Tibial nerve (tissue), 4 donors: ENCODE measurements around the gene TBC1D22A. TPM values are rescaled to one million over a fixed set of nuclear protein-coding genes. Genes with fewer than 3 reads are reported as not detected.

Source experiments
- DNase-seq, 2 donors: peaks; one replicate each; pipeline ENCODE4 v3.0.0-alpha.2; 2019; ENCODE audit warnings: low spot score in 2 of 2
- H3K27ac ChIP-seq, 4 donors: fragments of 200-600 bp; sonication (generic) in 3 of 4; one replicate each; pipeline ENCODE4 v1.5.1; 2017 to 2019; ENCODE audit warnings: mild to moderate bottlenecking in 1 of 4
- H3K27me3 ChIP-seq, 2 donors: fragments of 200-600 bp; sonication (generic) in 1 of 2; one replicate each; pipeline versions ENCODE4 v1.5.1 to v1.6.0; 2017 to 2019
- H3K36me3 ChIP-seq, 3 donors: fragments of 200-600 bp; sonication (generic); one replicate each; pipeline ENCODE4 v1.5.1; 2018 to 2019
- H3K4me1 ChIP-seq, 4 donors: fragments of 200-600 bp; sonication (generic) in 3 of 4; one replicate each; pipeline ENCODE4 v1.5.1; 2017 to 2019
- H3K4me3 ChIP-seq, 4 donors: fragments of 200-600 bp; sonication (generic) in 3 of 4; one replicate each; pipeline ENCODE4 v1.5.1; 2017 to 2019; ENCODE audit warnings: mild to moderate bottlenecking in 1 of 4, moderate library complexity in 1 of 4
- H3K9me3 ChIP-seq, 4 donors: fragments of 200-600 bp; sonication (generic) in 3 of 4; one replicate each; pipeline ENCODE4 v1.5.1; 2017 to 2019
- EP300 ChIP-seq, 2 donors: sonication (generic); formaldehyde crosslinking; IDR thresholded peaks; one replicate each; pipeline ENCODE4 v1.6.1; 2017; ENCODE audit warnings: antibody characterized with exemption in 2 of 2, mild to moderate bottlenecking in 1 of 2
- POLR2A ChIP-seq, 2 donors: fragments of 450-650 bp; IDR thresholded peaks; one replicate each; pipeline ENCODE4 v1.6.1; 2017; ENCODE audit warnings: antibody characterized with exemption in 2 of 2, mild to moderate bottlenecking in 2 of 2, moderate library complexity in 2 of 2
- WGBS, 2 donors: methylation state at CpG; one replicate each; pipeline ENCODE4 v1.1.5; 2018; 5-methylcytosine and 5-hydroxymethylcytosine counted together
- total RNA-seq, 4 donors: library from RNA; depleted of rRNA; stranded (reverse); fragments of >200 nt; gene quantifications; one replicate each; pipeline ENCODE4 v1.1.0, GENCODE V29; 2016
- TF ChIP-seq, protein P1 (sequence below), 5 experiments: fragments of 200-600 bp in 3 of 5; fragments of 450-650 bp in 2 of 5; sonication (generic) in 3 of 5; IDR thresholded peaks; one replicate each; pipeline ENCODE4 v1.5.1; 2016 to 2019; ENCODE audit warnings: antibody characterized with exemption in 5 of 5, mild to moderate bottlenecking in 3 of 5, moderate library complexity in 2 of 5

The TBC1D22A gene
- total RNA-seq, 4 donors from 2014 or later = 27.3 to 35.4 (median 29.3) TPM

- H3K4me3 ChIP-seq = no peak overlapping the region
- H3K9me3 ChIP-seq = peaks cover 0 to 34% (median 0%) of the 10 kb centered on the region in 4 donors
- H3K27me3 ChIP-seq = no peaks in the 10 kb centered on the region
- H3K4me1 ChIP-seq = no peaks in the 10 kb centered on the region
- H3K36me3 ChIP-seq = peaks cover 0 to 29% (median 0%) of the 10 kb centered on the region in 3 donors
- DNase-seq = no peak
- TF ChIP-seq, protein P1, sequence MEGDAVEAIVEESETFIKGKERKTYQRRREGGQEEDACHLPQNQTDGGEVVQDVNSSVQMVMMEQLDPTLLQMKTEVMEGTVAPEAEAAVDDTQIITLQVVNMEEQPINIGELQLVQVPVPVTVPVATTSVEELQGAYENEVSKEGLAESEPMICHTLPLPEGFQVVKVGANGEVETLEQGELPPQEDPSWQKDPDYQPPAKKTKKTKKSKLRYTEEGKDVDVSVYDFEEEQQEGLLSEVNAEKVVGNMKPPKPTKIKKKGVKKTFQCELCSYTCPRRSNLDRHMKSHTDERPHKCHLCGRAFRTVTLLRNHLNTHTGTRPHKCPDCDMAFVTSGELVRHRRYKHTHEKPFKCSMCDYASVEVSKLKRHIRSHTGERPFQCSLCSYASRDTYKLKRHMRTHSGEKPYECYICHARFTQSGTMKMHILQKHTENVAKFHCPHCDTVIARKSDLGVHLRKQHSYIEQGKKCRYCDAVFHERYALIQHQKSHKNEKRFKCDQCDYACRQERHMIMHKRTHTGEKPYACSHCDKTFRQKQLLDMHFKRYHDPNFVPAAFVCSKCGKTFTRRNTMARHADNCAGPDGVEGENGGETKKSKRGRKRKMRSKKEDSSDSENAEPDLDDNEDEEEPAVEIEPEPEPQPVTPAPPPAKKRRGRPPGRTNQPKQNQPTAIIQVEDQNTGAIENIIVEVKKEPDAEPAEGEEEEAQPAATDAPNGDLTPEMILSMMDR (IDR thresholded peaks at IDR 0.05) = no peak
- TF ChIP-seq EP300 (IDR thresholded peaks at IDR 0.05) (no peak), POLR2A (IDR thresholded peaks at IDR 0.05) (no peak)
- WGBS, 2 donors = 90 to 93% methylated on average over 4 to 7 of the region's 7 CpGs
- no peak overlapping the region for H3K27ac ChIP-seq
Observed at GRCh38 chr22:47072642-47072967, 310.2 kb downstream of the TBC1D22A start.

DNA sequence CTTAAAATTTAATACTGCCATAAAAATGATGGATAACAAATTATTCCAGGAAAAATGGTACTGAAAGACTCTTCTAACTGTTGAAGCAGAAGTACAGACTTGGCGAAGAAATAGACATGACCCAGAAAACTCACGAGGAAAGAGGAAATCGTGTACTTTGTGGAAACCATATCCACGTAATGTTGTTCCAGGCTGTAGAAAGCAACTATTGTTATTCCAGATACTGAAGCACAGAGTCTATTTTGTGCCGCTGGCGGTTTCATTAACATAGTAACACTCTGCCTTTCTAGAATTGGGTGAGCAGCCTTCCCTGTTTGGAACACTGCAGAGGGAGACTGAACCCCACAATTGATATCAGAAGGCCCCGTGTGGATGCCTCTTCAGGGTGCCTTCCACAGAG lies 310.6 kb downstream of the TBC1D22A start:
- no peaks in the 10 kb centered on the region for H3K27me3 ChIP-seq
- no peaks in the 10 kb centered on the region for H3K4me1 ChIP-seq
- WGBS, 2 donors = 60 to 65% methylated on average over 7 of the region's 7 CpGs
- no peak for DNase-seq
- peaks cover 0 to 27% (median 0%) of the 10 kb centered on the region in 3 donors for H3K36me3 ChIP-seq
- H3K27ac ChIP-seq = no peak overlapping the region
- no peak for TF ChIP-seq EP300 (IDR thresholded peaks at IDR 0.05)
- TF ChIP-seq, protein P1 (IDR thresholded peaks at IDR 0.05) = no peak
- TF ChIP-seq POLR2A (IDR thresholded peaks at IDR 0.05) = no peak
- no peak overlapping the region for H3K4me3 ChIP-seq
- H3K9me3 ChIP-seq = peaks cover 0 to 37% (median 0%) of the 10 kb centered on the region in 4 donors

DNA sequence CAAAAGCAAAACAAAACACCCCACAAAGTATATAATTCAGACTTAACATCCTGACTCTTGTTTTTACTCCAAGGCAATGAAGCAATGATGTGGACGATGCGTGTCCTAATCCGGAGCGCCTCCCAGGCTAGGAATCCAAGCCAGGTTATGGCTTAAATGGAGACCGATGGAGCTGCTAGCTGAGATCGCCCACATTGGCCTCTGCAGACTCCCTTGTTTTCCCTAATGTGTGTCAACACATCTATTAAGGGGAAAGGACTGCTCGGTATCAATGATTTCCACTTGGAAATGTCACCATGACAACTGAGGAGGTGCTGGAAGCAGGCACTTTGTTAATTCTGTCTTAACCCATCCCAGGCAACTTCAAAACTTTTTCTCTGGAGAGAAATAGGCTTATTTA lies 311.7 kb downstream of the TBC1D22A start:
- Histone ChIP-seq H3K4me1 (no peaks in the 10 kb centered on the region), H3K9me3 (peaks cover 0 to 45% (median 0%) of the 10 kb centered on the region in 4 donors), H3K4me3 (no peak overlapping the region), H3K36me3 (peaks cover 0 to 29% (median 0%) of the 10 kb centered on the region in 3 donors), H3K27ac (no peak overlapping the region), H3K27me3 (no peaks in the 10 kb centered on the region)
- DNase-seq = no peak
- TF ChIP-seq POLR2A (IDR thresholded peaks at IDR 0.05) (no peak), EP300 (IDR thresholded peaks at IDR 0.05) (no peak)
- TF ChIP-seq, protein P1 (IDR thresholded peaks at IDR 0.05) = no peak
- 86 to 89% methylated on average over 7 of the region's 7 CpGs for WGBS, 2 donors

DNA sequence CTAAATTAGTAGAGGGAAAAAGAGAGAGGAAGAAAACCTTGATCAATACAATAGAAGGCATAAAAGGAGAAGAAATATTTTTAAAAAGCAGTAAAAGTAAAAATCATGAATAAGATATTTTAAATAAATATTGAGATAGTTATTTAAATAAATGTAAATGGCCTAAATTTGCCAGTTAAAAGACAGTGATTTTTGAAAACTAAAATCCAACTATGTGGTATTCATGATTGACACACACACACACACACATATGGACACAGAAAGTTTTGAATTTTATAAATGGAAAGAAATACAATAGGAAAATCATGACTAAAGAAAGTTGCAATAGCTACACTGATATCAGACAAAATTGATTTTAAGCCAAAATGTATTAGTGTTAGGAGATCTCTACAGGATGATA lies 313.1 kb downstream of the TBC1D22A start:
- Histone ChIP-seq H3K9me3 (peaks cover 0 to 56% (median 0%) of the 10 kb centered on the region in 4 donors), H3K4me3 (no peak overlapping the region), H3K36me3 (peaks cover 0 to 29% (median 0%) of the 10 kb centered on the region in 3 donors), H3K27ac (no peak overlapping the region), H3K27me3 (no peaks in the 10 kb centered on the region), H3K4me1 (no peaks in the 10 kb centered on the region)
- DNase-seq = no peak
- TF ChIP-seq, protein P1 (IDR thresholded peaks at IDR 0.05) = no peak
- TF ChIP-seq EP300 (IDR thresholded peaks at IDR 0.05) (no peak), POLR2A (IDR thresholded peaks at IDR 0.05) (no peak)

DNA sequence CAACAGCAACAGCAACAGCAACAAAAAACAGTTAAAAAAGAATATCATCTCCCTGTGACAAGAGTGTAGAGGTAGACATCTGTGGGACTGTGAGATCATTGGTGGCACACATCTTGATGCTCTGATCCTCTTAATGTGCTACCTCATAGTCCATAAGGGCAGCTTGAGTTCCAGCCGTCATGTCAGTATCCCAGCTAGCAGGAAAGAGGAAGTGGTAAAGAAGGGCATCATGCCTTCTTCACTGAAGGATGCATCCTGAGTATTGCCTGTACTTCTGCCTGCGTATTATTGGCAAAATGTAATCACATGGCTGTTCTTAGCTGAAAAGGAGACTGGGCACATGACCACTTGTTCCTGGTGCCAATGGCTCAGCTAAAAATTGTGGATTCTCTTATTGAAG lies 314.3 kb downstream of the TBC1D22A start:
- no peaks in the 10 kb centered on the region for H3K27me3 ChIP-seq
- H3K4me1 ChIP-seq = no peaks in the 10 kb centered on the region
- no peak for DNase-seq
- no peak overlapping the region for H3K27ac ChIP-seq
- 96 to 100% methylated on average over 2 of the region's 2 CpGs for WGBS, 2 donors
- H3K36me3 ChIP-seq = peaks cover 0 to 29% (median 0%) of the 10 kb centered on the region in 3 donors
- no peak overlapping the region for H3K4me3 ChIP-seq
- H3K9me3 ChIP-seq = peaks cover 0 to 56% (median 0%) of the 10 kb centered on the region in 4 donors
- TF ChIP-seq POLR2A (IDR thresholded peaks at IDR 0.05) = no peak
- no peak for TF ChIP-seq EP300 (IDR thresholded peaks at IDR 0.05)
- TF ChIP-seq, protein P1 (IDR thresholded peaks at IDR 0.05) = no peak
